Neutrophil (primary cell): ENCODE data around the gene SORD.
A peak's percentile ranks its signal among the peaks of the same experiment; 100 is the strongest.
"Not testable (repeated sequence)": the region's sequence is repeated elsewhere in the genome, so short reads cannot be mapped to it uniquely, and the experiment has no call there.

ENCODE experiments used
- H3K27ac ChIP-seq: fragments of 200-600 bp; sonication (generic); 2 replicates; pipeline ENCODE4 v1.5.1; 2016; ENCODE audit warnings: mild to moderate bottlenecking, moderate library complexity
- H3K27me3 ChIP-seq: fragments of 200-600 bp; sonication (generic); 2 replicates; pipeline ENCODE4 v1.6.0; 2016; ENCODE audit warnings: mild to moderate bottlenecking
- H3K36me3 ChIP-seq: fragments of 200-600 bp; sonication (generic); 2 replicates; pipeline ENCODE4 v1.5.1; 2017
- H3K4me1 ChIP-seq, 2 experiments: fragments of 200-600 bp in 1 of 2; sonication (generic) in 1 of 2; 1 replicate in 1 of 2; 2 replicates in 1 of 2; pipeline versions ENCODE4 v1.5.1 to v1.6.1; 2013 to 2016; ENCODE audit warnings: low read depth in 1 of 2, low read length in 1 of 2, mild to moderate bottlenecking in 1 of 2, moderate library complexity in 1 of 2; ENCODE audit not compliant: control insufficient read depth in 1 of 2, insufficient read depth in 1 of 2
- H3K4me3 ChIP-seq, 2 experiments: fragments of 200-600 bp in 1 of 2; sonication (generic) in 1 of 2; 1 replicate in 1 of 2; 2 replicates in 1 of 2; pipeline ENCODE4 v1.5.1; 2013 to 2016; ENCODE audit warnings: low read depth in 1 of 2, low read length in 1 of 2, mild to moderate bottlenecking in 1 of 2, moderate library complexity in 1 of 2
- H3K9me3 ChIP-seq: fragments of 200-600 bp; sonication (generic); 2 replicates; pipeline ENCODE4 v1.5.1; 2016
- TF ChIP-seq, protein P1 (sequence below): fragments of 200-600 bp; sonication (generic); IDR thresholded peaks from 2 replicates; pipeline ENCODE4 v1.5.1; 2016; ENCODE audit warnings: antibody characterized with exemption

Gene SORD

DNA sequence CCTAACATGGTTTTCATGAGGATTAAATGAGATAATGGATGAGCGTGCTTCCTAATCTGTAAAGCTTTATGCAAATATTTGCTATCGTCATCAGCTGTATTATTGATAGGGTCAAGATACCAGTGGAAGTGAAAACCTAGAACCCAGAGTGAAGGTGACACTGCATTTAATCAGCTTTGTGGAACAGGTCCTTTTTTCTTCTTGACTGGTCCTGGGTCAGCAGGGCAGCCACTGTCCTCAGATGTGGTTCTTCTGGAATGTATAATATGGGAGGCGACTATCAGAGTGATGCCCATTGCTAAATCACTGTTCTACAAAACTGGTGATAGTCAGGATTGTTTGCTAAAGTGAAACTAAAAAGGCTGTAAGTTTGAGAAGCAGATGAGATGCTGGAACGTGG is 41.4 kb downstream of the SORD start:
- no peaks in the 10 kb centered on the region for H3K36me3 ChIP-seq
- no peak overlapping the region for H3K4me3 ChIP-seq
- TF ChIP-seq, protein P1, sequence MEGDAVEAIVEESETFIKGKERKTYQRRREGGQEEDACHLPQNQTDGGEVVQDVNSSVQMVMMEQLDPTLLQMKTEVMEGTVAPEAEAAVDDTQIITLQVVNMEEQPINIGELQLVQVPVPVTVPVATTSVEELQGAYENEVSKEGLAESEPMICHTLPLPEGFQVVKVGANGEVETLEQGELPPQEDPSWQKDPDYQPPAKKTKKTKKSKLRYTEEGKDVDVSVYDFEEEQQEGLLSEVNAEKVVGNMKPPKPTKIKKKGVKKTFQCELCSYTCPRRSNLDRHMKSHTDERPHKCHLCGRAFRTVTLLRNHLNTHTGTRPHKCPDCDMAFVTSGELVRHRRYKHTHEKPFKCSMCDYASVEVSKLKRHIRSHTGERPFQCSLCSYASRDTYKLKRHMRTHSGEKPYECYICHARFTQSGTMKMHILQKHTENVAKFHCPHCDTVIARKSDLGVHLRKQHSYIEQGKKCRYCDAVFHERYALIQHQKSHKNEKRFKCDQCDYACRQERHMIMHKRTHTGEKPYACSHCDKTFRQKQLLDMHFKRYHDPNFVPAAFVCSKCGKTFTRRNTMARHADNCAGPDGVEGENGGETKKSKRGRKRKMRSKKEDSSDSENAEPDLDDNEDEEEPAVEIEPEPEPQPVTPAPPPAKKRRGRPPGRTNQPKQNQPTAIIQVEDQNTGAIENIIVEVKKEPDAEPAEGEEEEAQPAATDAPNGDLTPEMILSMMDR: no peak
- no peak overlapping the region for H3K27ac ChIP-seq
- no peaks in the 10 kb centered on the region for H3K9me3 ChIP-seq
- H3K4me1 ChIP-seq: peaks cover 23 to 24% of the 10 kb centered on the region in 2 experiments
- H3K27me3 ChIP-seq: no peaks in the 10 kb centered on the region

DNA sequence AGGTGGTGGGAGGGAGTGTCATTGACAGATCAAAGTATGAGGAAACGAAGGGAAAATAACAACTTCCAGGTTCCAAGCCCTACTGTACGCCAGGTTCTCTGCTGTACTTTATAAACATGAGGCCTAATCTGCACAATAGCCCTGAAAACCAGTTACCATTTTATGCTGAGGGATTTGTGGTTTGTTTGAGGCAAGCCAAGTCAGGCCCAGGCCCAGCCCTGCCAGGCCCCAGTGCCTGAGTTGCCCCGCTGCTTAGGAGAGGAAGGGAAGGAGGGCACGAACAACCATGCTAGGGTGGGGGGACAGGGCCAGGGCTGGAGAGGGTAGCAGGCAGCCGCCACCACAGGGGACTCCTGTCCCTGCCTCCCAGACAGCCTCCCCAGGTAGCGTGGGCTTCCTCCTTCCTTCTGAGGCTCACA is 47.0 kb downstream of the SORD start:
- not testable (repeated sequence) for H3K27ac ChIP-seq

DNA sequence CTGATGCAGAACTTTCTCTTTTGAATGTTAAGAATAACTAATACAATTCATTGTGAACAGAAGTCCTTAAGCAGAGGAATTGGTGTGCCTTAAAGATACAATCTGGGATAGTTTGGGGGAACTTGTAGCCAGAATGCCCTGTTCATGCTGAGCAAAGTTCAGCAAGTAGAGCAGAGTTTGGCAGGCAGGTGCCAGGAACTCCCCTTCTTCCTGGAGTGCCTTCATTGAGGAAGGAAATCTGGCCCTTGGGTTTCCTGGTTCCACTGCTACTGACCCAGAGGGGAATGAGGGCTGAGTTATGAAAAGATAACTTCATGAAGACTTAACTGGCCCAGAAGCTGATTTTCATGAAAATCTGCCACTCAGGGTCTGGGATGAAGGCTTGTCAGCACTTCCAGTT is 50.6 kb downstream of the SORD start:
- H3K4me1 ChIP-seq: peaks cover 7 to 21% of the 10 kb centered on the region in 2 experiments
- not testable (repeated sequence) for H3K4me3 ChIP-seq, H3K36me3 ChIP-seq, H3K9me3 ChIP-seq, H3K27ac ChIP-seq, H3K27me3 ChIP-seq

More for the DNA sequence above, 47.0 kb downstream of the SORD start:
- H3K4me1 ChIP-seq: peaks cover 7 to 16% of the 10 kb centered on the region in 2 experiments
- H3K4me3 ChIP-seq, H3K9me3 ChIP-seq, H3K36me3 ChIP-seq, H3K27me3 ChIP-seq: not testable (repeated sequence)

DNA sequence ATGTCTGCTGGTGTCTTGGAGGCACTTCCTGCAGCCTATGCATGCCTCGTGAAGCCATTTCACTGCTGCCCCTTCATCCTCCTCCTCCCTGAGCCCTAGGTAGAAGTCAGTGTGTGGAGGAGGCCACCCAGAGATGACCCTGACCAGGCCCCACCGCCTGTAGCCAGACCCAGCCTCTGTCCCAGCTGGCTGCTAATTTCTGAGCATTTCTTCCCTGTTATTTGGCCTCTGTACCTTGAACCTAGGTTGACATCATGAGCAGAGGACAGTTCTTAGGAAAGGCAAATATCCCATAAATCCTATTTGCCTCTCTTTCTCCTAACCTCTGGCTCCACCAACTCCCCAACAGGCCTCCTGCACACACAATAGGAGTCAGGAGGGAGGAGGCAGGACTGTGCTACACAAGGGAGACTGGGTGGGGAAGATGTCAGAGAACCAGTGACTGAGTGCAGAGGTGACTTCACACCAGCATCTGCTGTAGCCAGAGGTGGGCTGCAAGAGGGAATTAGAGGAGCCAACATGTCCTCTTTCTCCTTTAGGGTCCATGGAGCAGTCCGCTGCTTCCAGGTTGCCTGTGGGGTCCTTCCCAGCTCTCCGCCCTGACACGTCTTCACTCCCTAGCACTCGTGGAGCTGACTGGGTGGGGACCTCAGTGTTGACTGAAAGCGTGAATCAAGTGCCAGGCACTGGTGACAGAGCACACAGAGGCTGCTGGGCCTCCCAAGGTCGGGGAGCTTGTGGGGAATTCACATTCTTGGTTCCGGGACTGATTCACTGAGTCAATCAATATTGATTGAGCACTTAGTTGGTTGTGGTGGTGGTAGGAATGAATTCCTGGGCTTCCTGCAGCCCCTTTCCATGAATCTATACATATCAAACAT is 52.7 kb downstream of the SORD start:
- H3K4me3 ChIP-seq, H3K9me3 ChIP-seq, H3K27me3 ChIP-seq, H3K36me3 ChIP-seq: not testable (repeated sequence)
- Histone ChIP-seq H3K27ac (peak overlapping the region; percentile 63), H3K4me1 (peaks cover 7 to 15% of the 10 kb centered on the region in 2 experiments)

DNA sequence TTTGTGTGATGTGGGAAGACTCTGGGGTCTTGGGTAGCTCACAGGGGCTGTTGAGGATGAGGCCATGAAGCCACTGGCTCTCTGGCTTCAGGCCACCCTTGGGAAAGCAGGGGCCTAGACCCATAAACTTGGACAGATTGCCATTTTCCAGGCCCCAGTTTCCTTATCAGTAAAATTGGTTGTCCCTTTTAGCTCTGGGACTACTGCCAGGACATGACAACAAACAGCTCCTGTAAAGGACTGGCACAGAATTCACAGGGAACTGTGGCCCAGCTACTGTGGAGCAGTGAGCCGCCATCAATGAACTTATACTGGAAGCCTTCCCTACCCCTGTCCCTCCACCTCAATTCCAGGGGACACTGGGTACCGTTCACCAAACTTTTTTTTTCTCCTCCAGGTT is 54.4 kb downstream of the SORD start:
- not testable (repeated sequence) for H3K27ac ChIP-seq, H3K9me3 ChIP-seq, H3K4me3 ChIP-seq, H3K4me1 ChIP-seq, H3K27me3 ChIP-seq, H3K36me3 ChIP-seq

DNA sequence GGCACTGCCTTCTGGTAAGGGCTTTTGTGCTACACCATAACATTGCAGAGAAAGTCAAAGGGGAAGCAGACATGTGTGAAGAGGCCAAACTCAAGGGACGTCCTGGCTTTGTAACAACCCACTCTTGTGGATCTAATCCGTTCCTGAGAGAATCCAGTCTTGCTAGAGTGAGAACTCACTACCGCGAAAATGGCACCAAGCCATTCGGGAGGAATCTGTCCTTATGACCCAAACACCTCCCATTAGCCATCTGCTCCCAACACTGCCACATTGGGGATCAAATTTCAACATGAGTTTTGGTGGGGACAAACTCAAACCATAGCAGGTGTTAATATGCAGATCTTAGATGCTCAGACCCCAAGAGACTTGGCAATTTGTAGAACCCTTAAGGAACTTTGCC is 56.2 kb downstream of the SORD start:
- not testable (repeated sequence) for H3K4me3 ChIP-seq, H3K27me3 ChIP-seq, H3K36me3 ChIP-seq, H3K27ac ChIP-seq, H3K4me1 ChIP-seq, H3K9me3 ChIP-seq

DNA sequence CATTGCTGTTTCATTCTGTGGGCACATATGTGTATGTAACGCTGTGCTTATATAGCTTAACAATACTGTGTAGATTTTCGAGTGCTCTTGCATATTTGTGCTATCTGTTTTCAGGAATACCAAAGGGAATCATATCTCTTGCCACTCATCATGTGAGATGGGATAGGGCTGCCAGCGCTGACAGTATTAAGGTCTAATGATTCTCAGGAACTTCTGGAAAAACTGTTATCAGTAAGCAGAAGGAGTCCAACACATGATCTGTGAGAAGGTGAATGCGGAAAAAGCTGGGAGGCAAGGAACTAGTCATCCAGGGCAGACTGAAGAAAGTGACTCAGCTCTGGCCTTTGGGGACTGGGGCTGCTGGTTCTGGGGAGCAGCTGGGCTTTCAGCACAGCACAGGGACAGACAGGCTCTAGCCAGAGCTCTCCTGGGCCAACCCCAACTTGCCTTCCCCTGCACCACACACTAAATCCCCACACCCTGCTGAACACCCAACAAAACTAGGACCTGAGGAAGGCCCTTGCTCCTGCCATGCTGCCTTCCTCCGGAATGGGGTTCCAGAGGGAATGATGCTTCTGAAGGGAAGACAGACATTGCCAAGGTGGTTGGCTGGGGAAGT is 56.7 kb downstream of the SORD start:
- not testable (repeated sequence) for H3K9me3 ChIP-seq, H3K27me3 ChIP-seq, H3K27ac ChIP-seq, H3K4me1 ChIP-seq, H3K4me3 ChIP-seq, H3K36me3 ChIP-seq

DNA sequence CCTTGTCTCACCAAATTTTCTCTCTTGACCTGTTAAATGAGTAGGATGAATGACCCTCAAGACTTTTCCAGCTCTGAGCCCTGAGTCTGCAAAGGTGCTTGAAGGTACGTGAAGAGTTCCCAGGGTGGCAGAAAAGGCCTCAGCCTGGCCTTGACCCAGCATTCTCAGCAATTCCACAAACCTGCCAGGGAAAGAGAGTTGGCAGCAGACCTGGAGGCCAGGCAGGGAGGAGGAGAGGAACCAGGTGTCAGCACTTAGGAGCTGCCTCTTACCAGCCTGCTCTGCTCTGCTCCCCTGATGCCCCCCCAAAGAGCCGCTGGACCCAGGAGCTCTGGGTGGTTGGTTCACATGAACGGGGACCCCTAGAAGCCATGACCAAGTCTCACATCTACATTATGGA is 57.6 kb downstream of the SORD start:
- H3K27me3 ChIP-seq, H3K27ac ChIP-seq, H3K36me3 ChIP-seq, H3K4me1 ChIP-seq, H3K9me3 ChIP-seq, H3K4me3 ChIP-seq: not testable (repeated sequence)

DNA sequence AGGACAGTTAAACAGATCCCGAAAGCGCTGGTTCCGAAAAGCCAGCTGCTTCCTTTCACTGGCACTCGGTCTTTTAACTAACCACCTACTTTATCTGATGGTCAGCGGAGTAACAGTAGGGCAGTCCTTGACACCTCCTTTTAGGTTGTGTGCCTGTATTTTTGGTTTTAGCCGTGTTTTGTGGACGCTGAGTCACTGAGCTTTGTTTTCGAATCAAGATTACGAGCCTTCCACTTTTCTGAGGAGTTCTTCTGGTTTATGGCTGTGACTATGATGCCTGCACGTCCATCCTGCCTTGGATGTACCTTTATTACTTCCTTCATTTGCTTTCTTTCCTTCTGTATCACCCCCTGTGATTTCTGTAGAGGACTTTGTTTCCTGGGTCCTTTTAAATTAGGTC is 59.4 kb downstream of the SORD start:
- not testable (repeated sequence) for H3K4me3 ChIP-seq, H3K27me3 ChIP-seq, H3K4me1 ChIP-seq, H3K27ac ChIP-seq, H3K36me3 ChIP-seq, H3K9me3 ChIP-seq
